SH-SY5Y (cell line): ENCODE data around the gene RNPS1.

ENCODE experiments used
- GATA2 ChIP-seq: IDR thresholded peaks from 2 replicates; pipeline ENCODE4 v1.6.1; 2011; ENCODE audit warnings: mild to moderate bottlenecking, low read depth, low read length
- GATA3 ChIP-seq: IDR thresholded peaks from 2 replicates; pipeline ENCODE4 v1.6.1; 2011; ENCODE audit warnings: low read depth, mild to moderate bottlenecking, low read length, moderate library complexity

DNA sequence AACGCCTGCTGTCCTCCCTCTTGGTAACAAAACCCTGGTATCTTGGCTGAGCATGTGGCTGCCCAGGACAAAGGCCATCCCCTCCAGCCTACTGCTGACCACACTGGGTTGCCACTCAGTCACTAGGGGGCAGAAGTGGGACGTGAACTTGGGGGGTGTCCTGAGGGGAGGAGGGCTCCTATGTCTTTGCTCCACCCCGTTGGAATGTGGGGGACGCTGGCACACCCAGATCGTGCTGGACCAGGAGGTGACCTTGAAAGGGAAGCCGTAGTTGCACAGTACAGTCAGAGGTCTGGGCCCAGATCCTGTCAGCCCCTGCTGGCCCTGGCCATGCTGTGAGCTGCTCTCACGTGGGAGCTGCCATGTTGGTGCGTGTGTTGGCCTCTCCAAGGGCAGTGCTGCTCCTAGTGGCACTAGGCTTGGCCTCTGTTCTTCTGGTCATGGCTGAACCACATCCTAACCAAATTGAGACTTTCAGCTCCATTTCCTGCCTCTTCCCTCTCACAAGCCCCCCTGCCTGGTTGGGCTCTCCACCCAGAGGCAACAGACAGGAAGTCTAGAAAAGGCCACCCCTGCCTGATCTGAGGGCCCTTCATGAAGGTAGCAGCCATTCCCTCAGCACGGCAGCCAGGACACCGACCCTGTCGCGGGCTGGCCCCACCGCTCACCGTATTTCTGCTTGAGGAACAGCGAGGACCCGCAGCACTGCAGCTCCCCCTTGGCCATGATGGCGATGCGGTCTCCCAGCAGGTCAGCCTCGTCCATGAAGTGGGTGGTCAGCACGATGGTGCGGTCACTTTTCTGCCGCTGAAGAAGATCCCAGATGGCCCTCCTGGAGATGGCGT is 29.0 kb upstream of the RNPS1 start:
- TF ChIP-seq GATA2 (no peak), GATA3 (no peak)
